GM13976 (cell line): Measurements from ENCODE around the gene SLC37A1.

Experiments used
- DNase-seq: peaks from one replicate; pipeline ENCODE4 v3.0.0; 2012; ENCODE audit warnings: low spot score
- in situ Hi-C: fragments of 300-500 bp; cut with MboI; formaldehyde crosslinking; loops from one replicate; pipeline ENCODE4 v1.12.0; 2022; ENCODE audit warnings: low sequenced_read_pairs, mixed read lengths, inconsistent platforms; ENCODE audit not compliant: unreplicated experiment
- TF ChIP-seq, protein P1 (sequence below): IDR thresholded peaks from 2 replicates; pipeline ENCODE4 v1.5.1; 2012; ENCODE audit warnings: borderline replicate concordance, mild to moderate bottlenecking; ENCODE audit not compliant: insufficient read depth; ENCODE audit errors: extremely low read depth, missing control alignments, control extremely low read depth

Gene SLC37A1

DNA sequence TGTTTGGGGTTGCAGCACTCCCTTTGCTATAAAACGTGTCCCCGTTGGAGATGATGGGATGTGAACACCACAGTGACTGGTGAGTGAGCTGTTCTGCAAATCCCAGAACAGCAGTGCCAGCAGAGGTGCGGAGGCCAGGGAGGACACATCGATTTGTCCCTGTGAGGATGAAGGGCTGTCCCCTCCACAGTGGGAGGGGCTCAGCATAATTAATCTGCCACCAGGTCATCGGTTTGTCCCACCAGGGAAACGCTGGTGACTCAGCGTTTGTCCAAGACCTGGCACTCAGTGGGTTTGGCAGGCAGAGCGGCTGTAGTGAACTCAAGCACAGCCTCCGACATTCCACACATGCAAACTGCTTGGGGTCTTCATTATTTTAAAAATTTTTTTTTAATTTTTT, 117.0 kb downstream of the SLC37A1 start:
- no peak for DNase-seq
- in situ Hi-C loops, result no loop called here
- TF ChIP-seq, protein P1, sequence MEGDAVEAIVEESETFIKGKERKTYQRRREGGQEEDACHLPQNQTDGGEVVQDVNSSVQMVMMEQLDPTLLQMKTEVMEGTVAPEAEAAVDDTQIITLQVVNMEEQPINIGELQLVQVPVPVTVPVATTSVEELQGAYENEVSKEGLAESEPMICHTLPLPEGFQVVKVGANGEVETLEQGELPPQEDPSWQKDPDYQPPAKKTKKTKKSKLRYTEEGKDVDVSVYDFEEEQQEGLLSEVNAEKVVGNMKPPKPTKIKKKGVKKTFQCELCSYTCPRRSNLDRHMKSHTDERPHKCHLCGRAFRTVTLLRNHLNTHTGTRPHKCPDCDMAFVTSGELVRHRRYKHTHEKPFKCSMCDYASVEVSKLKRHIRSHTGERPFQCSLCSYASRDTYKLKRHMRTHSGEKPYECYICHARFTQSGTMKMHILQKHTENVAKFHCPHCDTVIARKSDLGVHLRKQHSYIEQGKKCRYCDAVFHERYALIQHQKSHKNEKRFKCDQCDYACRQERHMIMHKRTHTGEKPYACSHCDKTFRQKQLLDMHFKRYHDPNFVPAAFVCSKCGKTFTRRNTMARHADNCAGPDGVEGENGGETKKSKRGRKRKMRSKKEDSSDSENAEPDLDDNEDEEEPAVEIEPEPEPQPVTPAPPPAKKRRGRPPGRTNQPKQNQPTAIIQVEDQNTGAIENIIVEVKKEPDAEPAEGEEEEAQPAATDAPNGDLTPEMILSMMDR, result no peak
